ENCODE data around the gene RBBP6. TPM values are rescaled to one million over a fixed set of nuclear protein-coding genes. Genes with fewer than 3 reads are reported as not detected.

RBBP6 gene
- total RNA-seq, 1 donor from 2014 or later: 56.9 TPM

DNA sequence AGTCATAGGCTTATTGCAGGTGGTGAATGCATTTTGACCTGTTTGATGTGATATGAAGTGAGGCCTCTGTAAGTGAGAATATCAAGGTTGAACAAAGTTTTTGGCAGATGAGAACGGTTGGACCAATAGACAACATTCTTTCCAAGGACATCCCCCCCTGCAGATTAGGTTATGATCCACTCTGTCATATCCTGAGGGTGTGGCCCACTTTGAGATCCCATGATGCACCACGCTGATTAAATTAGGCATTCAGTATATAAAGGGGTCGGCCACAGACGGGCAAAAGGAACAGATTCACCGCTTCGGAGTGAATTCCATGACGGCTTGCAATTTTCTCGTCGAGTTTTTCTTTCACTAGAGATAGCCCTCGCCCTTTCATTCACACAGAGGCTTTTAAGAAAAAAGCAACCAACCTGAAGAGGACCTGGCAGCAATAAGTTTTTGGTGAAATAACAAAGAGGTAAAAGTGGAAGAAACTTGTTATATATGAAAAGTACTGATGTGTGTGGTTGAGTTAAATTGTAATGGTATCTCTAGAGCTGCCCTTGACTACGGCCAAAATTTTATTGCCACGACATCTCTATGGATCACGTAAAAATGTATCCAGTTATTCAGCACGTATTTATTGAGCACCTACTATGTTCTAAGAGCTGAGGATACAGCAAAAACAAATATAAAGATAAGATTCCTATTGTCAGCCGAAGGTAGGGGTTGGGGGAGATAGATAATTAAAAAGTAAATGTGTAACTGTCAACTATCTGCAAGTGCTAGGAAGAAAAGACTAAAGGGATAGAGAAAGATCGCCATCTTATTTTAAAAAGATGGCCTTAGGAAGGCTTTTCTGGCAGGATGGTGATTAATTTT is 1.7 kb upstream of the RBBP6 start:
- Mint-ChIP-seq H3K4me3 (ENCODE audit: unreplicated experiment) (peak overlapping the region; percentile 15), H3K4me1 (ENCODE audit: low read depth, unreplicated experiment) (peaks cover 8% of the 10 kb centered on the region), H3K36me3 (ENCODE audit: unreplicated experiment) (no peaks in the 10 kb centered on the region), H3K27ac (ENCODE audit: unreplicated experiment) (peak overlapping the region; percentile 12), H3K9me3 (ENCODE audit: unreplicated experiment) (peaks cover 7% of the 10 kb centered on the region), H3K27me3 (ENCODE audit: unreplicated experiment) (peaks cover 7% of the 10 kb centered on the region)
- DNase-seq: no peak
- no peak for TF ChIP-seq CTCF (IDR thresholded peaks at IDR 0.05; ENCODE audit: partially characterized antibody, unreplicated experiment)

DNA sequence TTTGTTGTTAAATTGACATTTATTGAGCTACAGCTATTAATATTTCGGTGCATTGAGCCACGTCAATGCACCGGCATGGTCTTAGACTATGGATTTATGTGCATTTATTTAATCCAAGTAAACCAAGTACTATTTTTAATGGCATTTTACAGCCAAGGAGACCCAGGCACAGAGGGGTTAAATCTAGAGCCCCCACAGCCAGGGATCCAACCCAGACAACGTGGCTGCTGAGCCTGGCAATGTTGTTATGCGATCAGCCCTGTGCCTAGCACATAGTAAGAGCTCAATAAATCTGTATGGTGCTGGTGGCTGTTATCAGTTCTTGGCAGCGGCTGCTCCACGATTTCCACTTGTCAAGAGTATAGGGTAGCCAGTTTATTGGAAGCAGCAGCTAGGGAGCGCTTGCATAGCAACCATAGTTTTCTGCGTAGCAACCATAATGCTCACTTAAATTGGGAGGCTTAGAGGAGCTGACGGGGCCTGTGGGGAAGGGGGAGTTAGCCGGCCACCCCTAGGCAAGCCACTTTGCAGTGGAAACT is 541 bp upstream of the RBBP6 start:
- no peak for TF ChIP-seq CTCF (IDR thresholded peaks at IDR 0.05; ENCODE audit: partially characterized antibody, unreplicated experiment)
- Mint-ChIP-seq H3K36me3 (ENCODE audit: unreplicated experiment) (no peaks in the 10 kb centered on the region), H3K4me3 (ENCODE audit: unreplicated experiment) (peak overlapping the region; percentile 99), H3K27ac (ENCODE audit: unreplicated experiment) (peak overlapping the region; percentile 100), H3K27me3 (ENCODE audit: unreplicated experiment) (peaks cover 7% of the 10 kb centered on the region), H3K9me3 (ENCODE audit: unreplicated experiment) (peaks cover 7% of the 10 kb centered on the region), H3K4me1 (ENCODE audit: low read depth, unreplicated experiment) (peaks cover 8% of the 10 kb centered on the region)
- no peak for DNase-seq

GRCh38 chr16:24539850-24540601 is 660 bp downstream of the RBBP6 start:
- Mint-ChIP-seq H3K27ac (ENCODE audit: unreplicated experiment) (peak overlapping the region; percentile 90), H3K4me1 (ENCODE audit: low read depth, unreplicated experiment) (peaks cover 11% of the 10 kb centered on the region), H3K4me3 (ENCODE audit: unreplicated experiment) (peak overlapping the region; percentile 85), H3K9me3 (ENCODE audit: unreplicated experiment) (peaks cover 7% of the 10 kb centered on the region), H3K36me3 (ENCODE audit: unreplicated experiment) (no peaks in the 10 kb centered on the region), H3K27me3 (ENCODE audit: unreplicated experiment) (peaks cover 7% of the 10 kb centered on the region)
- DNase-seq: peak; percentile 67
- no peak for TF ChIP-seq CTCF (IDR thresholded peaks at IDR 0.05; ENCODE audit: partially characterized antibody, unreplicated experiment)

DNA sequence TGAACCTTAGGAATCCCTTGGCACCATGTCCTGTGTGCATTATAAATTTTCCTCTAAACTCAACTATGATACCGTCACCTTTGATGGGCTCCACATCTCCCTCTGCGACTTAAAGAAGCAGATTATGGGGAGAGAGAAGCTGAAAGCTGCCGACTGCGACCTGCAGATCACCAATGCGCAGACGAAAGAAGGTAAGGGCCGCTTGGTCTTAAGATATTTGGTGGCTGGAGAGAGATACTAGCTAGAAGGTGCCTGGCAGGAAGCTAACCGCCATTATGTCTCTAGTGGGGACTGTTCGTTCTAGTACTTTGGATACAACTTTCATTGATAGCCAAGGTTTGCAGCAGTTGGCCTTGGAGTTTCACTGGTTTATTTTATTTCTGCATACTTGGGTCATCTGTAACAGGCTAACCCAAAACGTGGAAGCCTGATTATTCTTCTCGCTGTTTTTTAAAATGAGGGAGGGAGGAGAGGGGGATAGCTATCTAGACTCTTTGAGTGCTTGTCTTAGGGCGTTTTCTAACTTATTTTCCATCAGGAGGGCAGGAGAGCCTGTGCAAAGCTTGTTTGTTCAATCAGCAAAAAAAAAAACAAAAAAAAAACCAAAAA is 1.3 kb downstream of the RBBP6 start:
- Mint-ChIP-seq H3K36me3 (ENCODE audit: unreplicated experiment) (no peaks in the 10 kb centered on the region), H3K9me3 (ENCODE audit: unreplicated experiment) (peaks cover 7% of the 10 kb centered on the region), H3K27ac (ENCODE audit: unreplicated experiment) (peak overlapping the region; percentile 90), H3K4me1 (ENCODE audit: low read depth, unreplicated experiment) (peaks cover 11% of the 10 kb centered on the region), H3K4me3 (ENCODE audit: unreplicated experiment) (peak overlapping the region; percentile 85), H3K27me3 (ENCODE audit: unreplicated experiment) (peaks cover 7% of the 10 kb centered on the region)
- no peak for DNase-seq
- TF ChIP-seq CTCF (IDR thresholded peaks at IDR 0.05; ENCODE audit: partially characterized antibody, unreplicated experiment): no peak

All from glutamatergic neuron (in vitro differentiated cells).